Measurements from ENCODE around the gene EDRF1.

Gene EDRF1

GRCh38 chr10:125801574-125801973, 82.1 kb downstream of the EDRF1 start:
- no peak overlapping the region for H3K4me3 ChIP-seq (ENCODE audit: low read depth, low read length)
- DNase-seq (ENCODE audit: low read depth): no peak
- TF ChIP-seq CTCF (IDR thresholded peaks at IDR 0.05; ENCODE audit: insufficient read depth, low read depth, low read length, missing control alignments): no peak

GRCh38 chr10:125802131-125802530, 82.6 kb downstream of the EDRF1 start:
- no peak overlapping the region for H3K4me3 ChIP-seq (ENCODE audit: low read depth, low read length)
- no peak for DNase-seq (ENCODE audit: low read depth)
- no peak for TF ChIP-seq CTCF (IDR thresholded peaks at IDR 0.05; ENCODE audit: insufficient read depth, low read depth, low read length, missing control alignments)

GRCh38 chr10:125802739-125803138, 83.2 kb downstream of the EDRF1 start:
- DNase-seq (ENCODE audit: low read depth): no peak
- H3K4me3 ChIP-seq (ENCODE audit: low read depth, low read length): no peak overlapping the region
- TF ChIP-seq CTCF (IDR thresholded peaks at IDR 0.05; ENCODE audit: insufficient read depth, low read depth, low read length, missing control alignments): no peak

GRCh38 chr10:125808047-125808446, 88.5 kb downstream of the EDRF1 start:
- no peak overlapping the region for H3K4me3 ChIP-seq (ENCODE audit: low read depth, low read length)
- no peak for TF ChIP-seq CTCF (IDR thresholded peaks at IDR 0.05; ENCODE audit: insufficient read depth, low read depth, low read length, missing control alignments)
- no peak for DNase-seq (ENCODE audit: low read depth)

GRCh38 chr10:125811251-125811650, 91.7 kb downstream of the EDRF1 start:
- no peak for TF ChIP-seq CTCF (IDR thresholded peaks at IDR 0.05; ENCODE audit: insufficient read depth, low read depth, low read length, missing control alignments)
- no peak overlapping the region for H3K4me3 ChIP-seq (ENCODE audit: low read depth, low read length)
- DNase-seq (ENCODE audit: low read depth): no peak

GRCh38 chr10:125812128-125812750, 92.7 kb downstream of the EDRF1 start:
- no peak for DNase-seq (ENCODE audit: low read depth)
- H3K4me3 ChIP-seq (ENCODE audit: low read depth, low read length): no peak overlapping the region
- TF ChIP-seq CTCF (IDR thresholded peaks at IDR 0.05; ENCODE audit: insufficient read depth, low read depth, low read length, missing control alignments): no peak
